Body of pancreas (tissue), 4 donors: ENCODE data around the gene ZNF500. TPM values are rescaled to one million over a fixed set of nuclear protein-coding genes. Genes with fewer than 3 reads are reported as not detected.
"Not testable (repeated sequence)": the region's sequence is repeated elsewhere in the genome, so short reads cannot be mapped to it uniquely, and the experiment has no call there.

Experiments used
- ATAC-seq: fragments of 150-250 bp; one replicate; pipeline ENCODE4 v1.9.1; 2016
- DNase-seq, 4 donors: peaks; one replicate each; pipeline ENCODE4 v3.0.0-alpha.2; 2019
- H3K27ac ChIP-seq, 4 donors: fragments of 200-600 bp; sonication (generic); 1 replicate in 3 of 4; 2 replicates in 1 of 4; pipeline versions ENCODE4 v1.5.1 to v1.6.1; 2016 to 2019; ENCODE audit warnings: mild to moderate bottlenecking in 1 of 4, mixed read lengths in 1 of 4, moderate library complexity in 1 of 4
- H3K27me3 ChIP-seq, 2 donors: fragments of 200-600 bp; sonication (generic); one replicate each; pipeline ENCODE4 v1.6.0; 2016; ENCODE audit warnings: mild to moderate bottlenecking in 1 of 2
- H3K36me3 ChIP-seq, 2 donors: fragments of 200-600 bp; sonication (generic); replicated peaks in 1 of 2; 2 replicates each; pipeline ENCODE4 v1.5.1; 2016; ENCODE audit warnings: low read depth in 2 of 2; ENCODE audit not compliant: insufficient read depth in 1 of 2
- H3K4me1 ChIP-seq: fragments of 200-600 bp; sonication (generic); one replicate; pipeline ENCODE4 v1.6.0; 2016
- H3K4me3 ChIP-seq, 2 donors: fragments of 200-600 bp; sonication (generic); 1 replicate in 1 of 2; 2 replicates in 1 of 2; pipeline ENCODE4 v1.5.1; 2016 to 2019
- H3K9me3 ChIP-seq, 3 donors: fragments of 200-600 bp; sonication (generic); 1 replicate in 2 of 3; 2 replicates in 1 of 3; pipeline ENCODE4 v1.5.1; 2016
- CTCF ChIP-seq, 7 experiments: fragments of 450-650 bp in 4 of 7; fragments of 200-600 bp in 3 of 7; sonication (generic) in 3 of 7; IDR thresholded peaks; one replicate each; pipeline ENCODE4 v1.5.1; 2016 to 2019; ENCODE audit warnings: antibody characterized with exemption in 7 of 7
- POLR2A ChIP-seq, 3 donors: fragments of 450-650 bp; IDR thresholded peaks; one replicate each; pipeline ENCODE4 v1.6.1; 2016; ENCODE audit warnings: antibody characterized with exemption in 3 of 3, mild to moderate bottlenecking in 2 of 3
- WGBS, 2 donors: methylation state at CpG; one replicate each; pipeline ENCODE4 v1.1.5; 2017; 5-methylcytosine and 5-hydroxymethylcytosine counted together
- intact Hi-C: fragments of 100-400 bp; cut with DNase I; formaldehyde crosslinking; loops from one replicate; pipeline ENCODE4 v1.15.1; 2023
- total RNA-seq, 2 donors: library from RNA; depleted of rRNA; stranded (reverse); fragments of >200 nt; gene quantifications; one replicate each; pipeline ENCODE4 v1.1.0, GENCODE V29; 2016

ZNF500 gene
- total RNA-seq, 2 donors from 2014 or later: 7.5 to 13.8 TPM

GRCh38 chr16:4744555-4745273 lies 22.2 kb downstream of the ZNF500 start:
- Histone ChIP-seq H3K27me3 (no peaks in the 10 kb centered on the region), H3K27ac (no peak overlapping the region), H3K4me3 (no peak overlapping the region), H3K9me3 (no peaks in the 10 kb centered on the region), H3K36me3 (no peaks in the 10 kb centered on the region), H3K4me1 (peaks cover 6% of the 10 kb centered on the region)
- ATAC-seq: no peak
- DNase-seq: no peak
- no peak for TF ChIP-seq CTCF (IDR thresholded peaks at IDR 0.05)
- TF ChIP-seq POLR2A (IDR thresholded peaks at IDR 0.05): no peak
- intact Hi-C loops: no loop called here
- WGBS, 2 donors: 56 to 71% methylated on average over 7 to 13 of the region's 13 CpGs

- ATAC-seq (no peak), DNase-seq (no peak)
- Histone ChIP-seq H3K4me1 (peaks cover 6% of the 10 kb centered on the region), H3K36me3 (no peaks in the 10 kb centered on the region), H3K9me3 (no peaks in the 10 kb centered on the region), H3K27me3 (no peaks in the 10 kb centered on the region), H3K4me3 (no peak overlapping the region), H3K27ac (no peak overlapping the region)
- no peak for TF ChIP-seq POLR2A (IDR thresholded peaks at IDR 0.05)
- intact Hi-C loops: no loop called here
- 37 to 38% methylated on average over 13 to 14 of the region's 14 CpGs for WGBS, 2 donors
Measured at GRCh38 chr16:4743226-4743878, 23.6 kb downstream of the ZNF500 start.

DNA sequence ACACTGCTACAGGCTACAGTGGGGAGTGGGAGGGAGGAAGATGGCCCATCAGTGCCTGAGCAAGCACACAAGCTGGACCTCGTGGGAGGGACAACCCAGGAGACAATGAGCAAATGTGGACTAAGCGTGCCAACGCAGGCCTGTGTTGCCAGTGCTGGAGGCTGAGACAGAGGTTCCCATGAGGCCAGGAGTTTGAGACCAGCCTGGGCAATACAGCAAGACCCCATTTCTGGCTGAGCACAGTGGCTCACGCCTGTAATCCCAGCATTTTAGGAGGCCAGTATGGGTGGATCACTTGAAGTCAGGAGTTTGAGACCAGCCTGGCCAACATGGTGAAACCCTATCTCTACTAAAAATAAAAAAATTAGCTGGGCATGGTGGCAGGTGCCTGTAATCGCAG lies 28.6 kb downstream of the ZNF500 start:
- H3K27me3 ChIP-seq, H3K36me3 ChIP-seq, DNase-seq, H3K9me3 ChIP-seq, ATAC-seq, H3K4me3 ChIP-seq, intact Hi-C loops, H3K27ac ChIP-seq: not testable (repeated sequence)
- H3K4me1 ChIP-seq: peaks cover 12% of the 10 kb centered on the region
- 72 to 73% methylated on average over 5 of the region's 5 CpGs for WGBS, 2 donors

DNA sequence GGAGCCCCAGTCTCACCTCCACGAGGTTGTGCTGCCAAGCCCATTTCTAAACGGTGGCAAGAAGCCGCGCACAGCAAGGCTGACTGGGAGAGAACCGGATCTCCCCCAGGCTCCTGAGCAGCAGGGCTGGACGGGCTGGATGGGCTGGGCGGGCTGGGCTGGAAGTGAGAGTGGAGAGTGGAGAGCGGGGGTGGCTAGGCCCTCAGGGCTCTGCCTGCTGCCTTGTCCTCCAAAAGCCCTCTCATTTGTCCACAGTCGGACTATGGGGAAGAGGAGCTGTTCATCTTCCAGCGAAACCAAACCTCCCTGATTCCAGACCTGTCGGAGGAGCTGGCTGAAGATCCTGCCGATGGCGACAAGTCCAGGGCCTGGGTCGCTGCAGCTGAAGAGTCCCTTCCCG lies 29.4 kb downstream of the ZNF500 start:
- intact Hi-C loops: no loop called here
- Histone ChIP-seq H3K9me3 (no peaks in the 10 kb centered on the region), H3K4me3 (no peak overlapping the region), H3K4me1 (peaks cover 11% of the 10 kb centered on the region), H3K27ac (no peak overlapping the region), H3K36me3 (no peaks in the 10 kb centered on the region), H3K27me3 (no peaks in the 10 kb centered on the region)
- no peak for ATAC-seq
- DNase-seq: no peak
- TF ChIP-seq POLR2A (IDR thresholded peaks at IDR 0.05) (no peak), CTCF (IDR thresholded peaks at IDR 0.05) (no peak)
- 78 to 80% methylated on average over 8 to 15 of the region's 15 CpGs for WGBS, 2 donors

GRCh38 chr16:4736546-4736945 lies 30.4 kb downstream of the ZNF500 start:
- no peak for ATAC-seq
- H3K27me3 ChIP-seq: no peaks in the 10 kb centered on the region
- H3K9me3 ChIP-seq: no peaks in the 10 kb centered on the region
- no peaks in the 10 kb centered on the region for H3K36me3 ChIP-seq
- intact Hi-C loops: no loop called here
- H3K4me1 ChIP-seq: peaks cover 11% of the 10 kb centered on the region
- no peak for DNase-seq
- WGBS, 2 donors: 90 to 96% methylated on average over 2 to 4 of the region's 4 CpGs
- H3K4me3 ChIP-seq: no peak overlapping the region
- H3K27ac ChIP-seq: no peak overlapping the region
- TF ChIP-seq POLR2A (IDR thresholded peaks at IDR 0.05) (no peak), CTCF (IDR thresholded peaks at IDR 0.05) (no peak)
